ENCODE results near the gene PKP1.

- no peak for TF ChIP-seq CTCF (IDR thresholded peaks at IDR 0.05)
- TF ChIP-seq POLR2A (IDR thresholded peaks at IDR 0.05), result no peak
Observed at GRCh38 chr1:201251411-201251810, 31.9 kb upstream of the PKP1 start.
